Vagina (tissue), 2 donors: ENCODE results near the gene C1orf94.

Experiments
- CTCF ChIP-seq, 3 experiments: fragments of 450-650 bp in 2 of 3; fragments of 200-600 bp in 1 of 3; sonication (generic) in 1 of 3; IDR thresholded peaks; one replicate each; pipeline ENCODE4 v1.5.1; 2017 to 2019; ENCODE audit warnings: antibody characterized with exemption in 3 of 3, mild to moderate bottlenecking in 2 of 3, moderate library complexity in 2 of 3
- POLR2A ChIP-seq, 2 donors: fragments of 450-650 bp; IDR thresholded peaks; one replicate each; pipeline ENCODE4 v1.6.1; 2017; ENCODE audit warnings: antibody characterized with exemption in 2 of 2, mild to moderate bottlenecking in 2 of 2, moderate library complexity in 2 of 2
- POLR2AphosphoS5 ChIP-seq, 2 donors: sonication (generic); formaldehyde crosslinking; IDR thresholded peaks; one replicate each; pipeline ENCODE4 v1.9.0; 2017; ENCODE audit warnings: antibody characterized with exemption in 2 of 2, mild to moderate bottlenecking in 2 of 2, low read depth in 1 of 2; ENCODE audit not compliant: insufficient read depth in 1 of 2

GRCh38 chr1:34265396-34265795 lies 88.7 kb downstream of the C1orf94 start:
- TF ChIP-seq CTCF (IDR thresholded peaks at IDR 0.05) (no peak), POLR2AphosphoS5 (IDR thresholded peaks at IDR 0.05; ENCODE audit: insufficient read depth in 1 of 2, low read depth in 1 of 2) (no peak), POLR2A (IDR thresholded peaks at IDR 0.05) (no peak)
